ENCODE data around the gene FNBP1. TPM values are rescaled to one million over a fixed set of nuclear protein-coding genes. Genes with fewer than 3 reads are reported as not detected.

Gene FNBP1
- total and polyA plus RNA-seq, 7 donors = 12.5 to 172 (median 92.8) TPM

DNA sequence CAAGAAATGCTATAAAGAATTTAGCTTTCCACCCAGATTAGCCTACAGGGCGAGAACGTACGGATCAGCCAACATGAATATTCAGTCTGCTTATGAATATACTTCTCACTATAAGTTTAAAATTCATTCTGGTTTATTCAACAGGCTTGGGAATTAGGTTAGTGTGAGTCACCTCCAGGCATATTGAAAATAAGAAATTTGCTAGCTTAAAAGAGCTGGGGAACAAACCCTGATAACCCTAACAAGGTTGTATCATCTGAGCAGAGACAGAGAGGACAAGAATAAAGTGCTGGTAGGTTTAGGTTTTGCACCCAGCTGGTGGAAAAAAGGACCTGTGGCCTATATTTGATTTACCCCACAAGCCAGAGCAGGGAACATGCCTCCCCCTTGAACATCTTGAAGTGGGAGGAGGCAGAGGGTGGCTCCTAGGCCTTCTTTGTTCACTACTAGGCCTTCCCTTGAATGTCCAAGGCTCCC is 12.3 kb downstream of the FNBP1 start:
- Histone ChIP-seq H3K9me3 (no peaks in the 10 kb centered on the region), H3K4me1 (peaks cover 0 to 92% (median 86%) of the 10 kb centered on the region in 4 donors), H3K4me3 (no peak overlapping the region), H3K36me3 (no peaks in the 10 kb centered on the region), H3K27me3 (no peaks in the 10 kb centered on the region), H3K27ac (peak overlapping the region; percentile 76 to 99 (median 92))
- no peak for DNase-seq
- TF ChIP-seq EP300 (IDR thresholded peaks at IDR 0.05) (no peak), POLR2AphosphoS5 (IDR thresholded peaks at IDR 0.05) (no peak), POLR2A (IDR thresholded peaks at IDR 0.05) (no peak)
- TF ChIP-seq, protein P1, sequence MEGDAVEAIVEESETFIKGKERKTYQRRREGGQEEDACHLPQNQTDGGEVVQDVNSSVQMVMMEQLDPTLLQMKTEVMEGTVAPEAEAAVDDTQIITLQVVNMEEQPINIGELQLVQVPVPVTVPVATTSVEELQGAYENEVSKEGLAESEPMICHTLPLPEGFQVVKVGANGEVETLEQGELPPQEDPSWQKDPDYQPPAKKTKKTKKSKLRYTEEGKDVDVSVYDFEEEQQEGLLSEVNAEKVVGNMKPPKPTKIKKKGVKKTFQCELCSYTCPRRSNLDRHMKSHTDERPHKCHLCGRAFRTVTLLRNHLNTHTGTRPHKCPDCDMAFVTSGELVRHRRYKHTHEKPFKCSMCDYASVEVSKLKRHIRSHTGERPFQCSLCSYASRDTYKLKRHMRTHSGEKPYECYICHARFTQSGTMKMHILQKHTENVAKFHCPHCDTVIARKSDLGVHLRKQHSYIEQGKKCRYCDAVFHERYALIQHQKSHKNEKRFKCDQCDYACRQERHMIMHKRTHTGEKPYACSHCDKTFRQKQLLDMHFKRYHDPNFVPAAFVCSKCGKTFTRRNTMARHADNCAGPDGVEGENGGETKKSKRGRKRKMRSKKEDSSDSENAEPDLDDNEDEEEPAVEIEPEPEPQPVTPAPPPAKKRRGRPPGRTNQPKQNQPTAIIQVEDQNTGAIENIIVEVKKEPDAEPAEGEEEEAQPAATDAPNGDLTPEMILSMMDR (IDR thresholded peaks at IDR 0.05) = no peak
- intact Hi-C loops (cut with DNase I) = no loop called here
- WGBS, 2 donors = 73 to 93% methylated on average over 3 of the region's 3 CpGs

DNA sequence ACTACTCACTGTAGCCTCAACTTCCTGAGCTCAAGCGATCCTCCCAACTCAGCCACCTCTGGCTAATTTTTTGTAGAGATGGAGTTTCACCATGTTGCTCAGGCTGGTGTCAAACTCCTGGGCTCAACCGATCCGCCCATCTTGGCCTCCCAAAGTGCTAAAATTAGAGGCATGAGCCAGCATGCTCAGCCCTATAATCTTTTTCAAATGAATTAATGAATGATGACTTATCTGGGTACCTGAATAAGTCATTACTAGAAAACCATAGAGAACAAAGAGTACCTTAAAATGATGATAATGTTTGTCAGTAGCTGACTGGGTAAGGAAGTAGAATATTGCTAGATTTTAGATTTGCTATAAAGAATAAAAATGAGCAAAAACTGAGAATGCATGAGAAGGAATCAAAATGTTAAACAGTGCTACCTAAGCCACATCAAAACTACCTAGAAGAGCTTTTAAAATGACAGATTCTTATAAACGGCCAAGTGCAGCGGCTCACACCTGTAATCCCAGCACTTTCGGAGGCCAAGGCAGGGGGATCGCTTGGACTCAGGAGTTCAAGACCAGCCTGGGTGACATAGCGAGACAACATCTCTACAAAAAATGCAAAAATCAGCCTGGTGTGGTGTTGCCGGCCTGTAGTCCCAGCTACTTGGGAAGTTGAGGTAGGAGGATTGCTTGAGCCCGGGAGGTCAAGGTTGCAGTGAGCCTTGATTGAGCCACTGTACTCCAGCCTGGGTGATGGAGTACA is 13.6 kb downstream of the FNBP1 start:
- no peaks in the 10 kb centered on the region for H3K9me3 ChIP-seq
- 74 to 77% methylated on average over 10 of the region's 10 CpGs for whole genome bisulfite sequencing, 2 donors
- no peak for DNase-seq
- TF ChIP-seq, protein P1 (IDR thresholded peaks at IDR 0.05) = no peak
- no peak for TF ChIP-seq EP300 (IDR thresholded peaks at IDR 0.05)
- H3K4me1 ChIP-seq = peaks cover 0 to 92% (median 86%) of the 10 kb centered on the region in 4 donors
- peak overlapping the region; percentile 76 to 99 (median 92) for H3K27ac ChIP-seq
- no peaks in the 10 kb centered on the region for H3K36me3 ChIP-seq
- H3K4me3 ChIP-seq = no peak overlapping the region
- intact Hi-C loops (cut with DNase I) = no loop called here
- H3K27me3 ChIP-seq = no peaks in the 10 kb centered on the region

DNA sequence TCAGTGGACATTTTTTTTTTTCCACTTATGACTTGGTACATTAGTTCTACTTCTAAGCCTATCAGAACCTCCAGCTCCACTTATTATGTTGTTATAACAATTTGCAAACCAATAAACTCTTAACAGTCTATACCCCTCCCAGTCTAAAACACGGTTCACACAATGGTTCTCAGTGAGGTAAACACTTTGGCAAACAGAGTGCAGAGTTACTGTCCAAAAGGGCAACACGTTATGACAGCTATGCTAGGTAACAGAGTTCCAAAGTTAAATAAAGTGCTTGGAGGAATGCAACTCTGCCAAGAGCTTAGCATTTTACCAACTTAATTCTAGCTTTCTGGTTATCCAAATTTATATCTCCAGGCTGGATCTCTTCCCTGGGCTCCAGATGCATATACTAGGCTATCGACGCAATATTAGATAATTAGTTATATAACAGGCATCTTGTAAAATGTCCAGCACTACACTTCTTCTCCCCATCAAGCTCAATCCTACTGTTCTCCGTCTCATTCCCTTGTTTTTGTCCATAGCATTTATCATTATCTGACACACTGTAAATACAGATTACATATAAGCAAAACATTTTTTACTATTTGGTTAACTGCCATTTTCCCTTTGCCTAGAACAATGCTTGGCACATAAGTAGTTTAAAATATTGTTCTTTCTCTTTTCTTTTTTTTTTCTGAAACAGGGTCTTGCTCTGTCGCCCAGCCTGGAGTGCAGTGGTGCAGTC is 14.3 kb downstream of the FNBP1 start:
- peaks cover 0 to 92% (median 87%) of the 10 kb centered on the region in 4 donors for H3K4me1 ChIP-seq
- H3K9me3 ChIP-seq = no peaks in the 10 kb centered on the region
- H3K36me3 ChIP-seq = no peaks in the 10 kb centered on the region
- 16 to 42% methylated on average over 6 of the region's 6 CpGs for WGBS, 2 donors
- no peak overlapping the region for H3K4me3 ChIP-seq
- no peaks in the 10 kb centered on the region for H3K27me3 ChIP-seq
- TF ChIP-seq EP300 (IDR thresholded peaks at IDR 0.05) (no peak), POLR2AphosphoS5 (IDR thresholded peaks at IDR 0.05) (no peak), POLR2A (IDR thresholded peaks at IDR 0.05) (no peak)
- TF ChIP-seq, protein P1 (IDR thresholded peaks at IDR 0.05) = no peak
- peak overlapping the region; percentile 76 to 99 (median 92) for H3K27ac ChIP-seq
- DNase-seq = no peak
- intact Hi-C loops (cut with DNase I) = no loop called here

DNA sequence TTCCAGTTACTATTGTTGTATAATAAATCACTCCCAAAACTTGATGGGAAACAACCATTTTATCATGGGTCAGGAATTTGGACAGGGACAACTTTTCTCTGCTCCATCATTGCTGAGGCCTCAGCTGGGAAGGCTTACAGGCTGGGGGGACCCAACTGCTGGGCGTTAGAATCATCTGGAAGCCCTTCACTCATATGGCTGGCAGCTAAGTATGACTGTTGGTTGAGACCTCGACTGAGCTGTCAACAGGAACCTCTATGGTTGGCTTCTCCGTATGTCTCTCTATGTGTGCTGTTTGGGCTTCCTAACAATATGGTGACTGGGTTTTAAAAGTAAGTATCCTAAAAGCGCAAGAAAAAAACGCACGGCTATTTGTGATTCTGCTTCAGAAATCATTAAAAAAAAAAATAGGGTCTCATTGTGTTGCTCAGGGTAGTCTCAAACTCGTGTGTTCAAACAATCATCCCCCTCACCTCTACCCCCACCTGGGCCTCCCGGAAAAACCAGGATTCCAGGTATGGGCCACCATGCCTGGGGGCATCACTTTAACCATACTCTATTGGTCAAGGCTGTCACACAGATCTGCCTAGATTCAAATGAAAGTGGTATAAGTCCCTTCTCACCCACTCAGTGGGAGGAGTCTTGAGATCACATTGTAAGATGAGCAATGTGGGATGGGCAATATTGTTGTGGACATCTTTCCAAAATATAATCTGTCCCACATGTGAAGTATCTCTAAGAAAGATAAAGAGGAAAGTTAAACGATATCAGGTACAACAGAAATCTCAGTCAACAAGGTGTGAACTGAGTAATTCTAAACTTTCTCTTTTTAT is 15.2 kb downstream of the FNBP1 start:
- Histone ChIP-seq H3K27ac (peak overlapping the region; percentile 76 to 99 (median 92)), H3K9me3 (no peaks in the 10 kb centered on the region), H3K36me3 (no peaks in the 10 kb centered on the region), H3K27me3 (no peaks in the 10 kb centered on the region), H3K4me1 (peaks cover 0 to 92% (median 87%) of the 10 kb centered on the region in 4 donors), H3K4me3 (no peak overlapping the region)
- 81% methylated on average over 9 of the region's 9 CpGs for WGBS, 2 donors
- intact Hi-C loops (cut with DNase I) = no loop called here
- TF ChIP-seq, protein P1 (IDR thresholded peaks at IDR 0.05) = no peak
- TF ChIP-seq POLR2AphosphoS5 (IDR thresholded peaks at IDR 0.05) = no peak
- no peak for TF ChIP-seq POLR2A (IDR thresholded peaks at IDR 0.05)
- no peak for TF ChIP-seq EP300 (IDR thresholded peaks at IDR 0.05)
- no peak for DNase-seq

Measured in sigmoid colon (tissue), 7 donors.